GM23338 (cell line): ENCODE results near the gene SFSWAP.

Experiments
- CREB1 ChIP-seq: fragments of 250-450 bp; sonication (Bioruptor Pico); IDR thresholded peaks from 2 replicates; pipeline ENCODE4 v1.5.0; 2020; ENCODE audit warnings: low read depth, mild to moderate bottlenecking, moderate library complexity
- EZH2 ChIP-seq: fragments of 200-600 bp; sonication (generic); IDR thresholded peaks from one replicate; pipeline ENCODE4 v1.8.0; 2017; ENCODE audit warnings: antibody characterized with exemption, mild to moderate bottlenecking, low read depth; ENCODE audit not compliant: unreplicated experiment
- EZH2phosphoT487 ChIP-seq: fragments of 200-600 bp; sonication (generic); IDR thresholded peaks from one replicate; pipeline ENCODE4 v1.8.1; 2018; ENCODE audit warnings: antibody characterized with exemption; ENCODE audit not compliant: unreplicated experiment
- JUNB ChIP-seq: IDR thresholded peaks from one replicate; pipeline ENCODE4 v1.6.1; 2016; ENCODE audit warnings: antibody characterized with exemption; ENCODE audit not compliant: unreplicated experiment
- NANOG ChIP-seq: IDR thresholded peaks from 2 replicates; pipeline ENCODE4 v1.6.1; 2016; ENCODE audit warnings: antibody characterized with exemption, borderline replicate concordance
- POLR2AphosphoS5 ChIP-seq: IDR thresholded peaks from 2 replicates; pipeline ENCODE4 v1.6.1; 2016; ENCODE audit warnings: antibody characterized with exemption, low read depth
- STAT1 ChIP-seq: IDR thresholded peaks from one replicate; pipeline ENCODE4 v1.6.1; 2016; ENCODE audit warnings: antibody characterized with exemption; ENCODE audit not compliant: unreplicated experiment
- ZNF114 ChIP-seq: fragments of 250-450 bp; sonication (Bioruptor Pico); IDR thresholded peaks from 2 replicates; pipeline ENCODE4 v1.5.0; 2020; ENCODE audit warnings: mild to moderate bottlenecking, moderate library complexity
- ZNF331 ChIP-seq: fragments of 250-450 bp; sonication (Bioruptor Pico); IDR thresholded peaks from 2 replicates; pipeline ENCODE4 v1.5.0; 2020; ENCODE audit warnings: low read depth, mild to moderate bottlenecking, moderate library complexity
- TF ChIP-seq, protein P1 (sequence below), 2 experiments: fragments of 200-600 bp in 1 of 2; sonication (generic) in 1 of 2; conservative IDR thresholded peaks; 2 replicates each; pipeline versions ENCODE4 v1.5.1 to v1.6.1; 2016 to 2017; ENCODE audit warnings: antibody characterized with exemption in 2 of 2, low read depth in 2 of 2, mild to moderate bottlenecking in 2 of 2, moderate library complexity in 1 of 2
- TF ChIP-seq, protein P2 (sequence below): IDR thresholded peaks from one replicate; pipeline ENCODE4 v1.6.1; 2018; ENCODE audit warnings: antibody characterized with exemption; ENCODE audit not compliant: unreplicated experiment

DNA sequence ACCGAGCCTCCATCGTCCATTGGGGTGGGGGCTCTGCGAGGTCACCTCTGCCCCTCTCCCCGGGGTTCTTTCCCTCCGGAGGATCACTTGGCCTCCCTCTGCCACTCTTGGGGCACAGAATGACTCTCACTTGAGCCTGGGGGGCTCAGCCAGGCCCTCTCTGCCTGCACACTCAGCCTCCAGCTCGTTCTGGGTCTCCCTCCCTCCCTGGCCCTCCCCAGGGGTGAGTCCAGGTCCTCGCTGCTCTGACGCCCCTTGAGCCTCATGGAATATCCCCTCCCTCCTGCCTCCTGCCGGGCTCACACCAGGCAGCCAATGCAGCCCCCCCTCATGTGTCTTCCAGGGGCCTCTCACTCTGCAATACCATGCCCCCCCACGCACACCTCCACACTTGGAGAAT is 17.7 kb upstream of the SFSWAP start:
- TF ChIP-seq, protein P1, sequence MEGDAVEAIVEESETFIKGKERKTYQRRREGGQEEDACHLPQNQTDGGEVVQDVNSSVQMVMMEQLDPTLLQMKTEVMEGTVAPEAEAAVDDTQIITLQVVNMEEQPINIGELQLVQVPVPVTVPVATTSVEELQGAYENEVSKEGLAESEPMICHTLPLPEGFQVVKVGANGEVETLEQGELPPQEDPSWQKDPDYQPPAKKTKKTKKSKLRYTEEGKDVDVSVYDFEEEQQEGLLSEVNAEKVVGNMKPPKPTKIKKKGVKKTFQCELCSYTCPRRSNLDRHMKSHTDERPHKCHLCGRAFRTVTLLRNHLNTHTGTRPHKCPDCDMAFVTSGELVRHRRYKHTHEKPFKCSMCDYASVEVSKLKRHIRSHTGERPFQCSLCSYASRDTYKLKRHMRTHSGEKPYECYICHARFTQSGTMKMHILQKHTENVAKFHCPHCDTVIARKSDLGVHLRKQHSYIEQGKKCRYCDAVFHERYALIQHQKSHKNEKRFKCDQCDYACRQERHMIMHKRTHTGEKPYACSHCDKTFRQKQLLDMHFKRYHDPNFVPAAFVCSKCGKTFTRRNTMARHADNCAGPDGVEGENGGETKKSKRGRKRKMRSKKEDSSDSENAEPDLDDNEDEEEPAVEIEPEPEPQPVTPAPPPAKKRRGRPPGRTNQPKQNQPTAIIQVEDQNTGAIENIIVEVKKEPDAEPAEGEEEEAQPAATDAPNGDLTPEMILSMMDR (conservative IDR thresholded peaks at IDR 0.05; ENCODE audit: low read depth in 2 of 2), result no peak
- TF ChIP-seq EZH2, result no peak
- TF ChIP-seq POLR2AphosphoS5, result no peak
- TF ChIP-seq EZH2phosphoT487, result no peak
- no peak for TF ChIP-seq CREB1 (CRISPR knock-in tag)
- TF ChIP-seq ZNF114 (CRISPR knock-in tag), result no peak
- TF ChIP-seq, protein P2, sequence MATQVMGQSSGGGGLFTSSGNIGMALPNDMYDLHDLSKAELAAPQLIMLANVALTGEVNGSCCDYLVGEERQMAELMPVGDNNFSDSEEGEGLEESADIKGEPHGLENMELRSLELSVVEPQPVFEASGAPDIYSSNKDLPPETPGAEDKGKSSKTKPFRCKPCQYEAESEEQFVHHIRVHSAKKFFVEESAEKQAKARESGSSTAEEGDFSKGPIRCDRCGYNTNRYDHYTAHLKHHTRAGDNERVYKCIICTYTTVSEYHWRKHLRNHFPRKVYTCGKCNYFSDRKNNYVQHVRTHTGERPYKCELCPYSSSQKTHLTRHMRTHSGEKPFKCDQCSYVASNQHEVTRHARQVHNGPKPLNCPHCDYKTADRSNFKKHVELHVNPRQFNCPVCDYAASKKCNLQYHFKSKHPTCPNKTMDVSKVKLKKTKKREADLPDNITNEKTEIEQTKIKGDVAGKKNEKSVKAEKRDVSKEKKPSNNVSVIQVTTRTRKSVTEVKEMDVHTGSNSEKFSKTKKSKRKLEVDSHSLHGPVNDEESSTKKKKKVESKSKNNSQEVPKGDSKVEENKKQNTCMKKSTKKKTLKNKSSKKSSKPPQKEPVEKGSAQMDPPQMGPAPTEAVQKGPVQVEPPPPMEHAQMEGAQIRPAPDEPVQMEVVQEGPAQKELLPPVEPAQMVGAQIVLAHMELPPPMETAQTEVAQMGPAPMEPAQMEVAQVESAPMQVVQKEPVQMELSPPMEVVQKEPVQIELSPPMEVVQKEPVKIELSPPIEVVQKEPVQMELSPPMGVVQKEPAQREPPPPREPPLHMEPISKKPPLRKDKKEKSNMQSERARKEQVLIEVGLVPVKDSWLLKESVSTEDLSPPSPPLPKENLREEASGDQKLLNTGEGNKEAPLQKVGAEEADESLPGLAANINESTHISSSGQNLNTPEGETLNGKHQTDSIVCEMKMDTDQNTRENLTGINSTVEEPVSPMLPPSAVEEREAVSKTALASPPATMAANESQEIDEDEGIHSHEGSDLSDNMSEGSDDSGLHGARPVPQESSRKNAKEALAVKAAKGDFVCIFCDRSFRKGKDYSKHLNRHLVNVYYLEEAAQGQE, result no peak
- no peak for TF ChIP-seq STAT1
- TF ChIP-seq NANOG, result no peak
- TF ChIP-seq ZNF331 (CRISPR knock-in tag), result no peak
- TF ChIP-seq JUNB, result no peak
